GM08714 (cell line): ENCODE results near the gene DLG2.
"Not testable (repeated sequence)": the region's sequence is repeated elsewhere in the genome, so short reads cannot be mapped to it uniquely, and the experiment has no call there.

Experiments used
- H3K4me3 ChIP-seq: fragments of 200-500 bp; sonication (Bioruptor generic); 2 replicates; pipeline ENCODE4 v1.5.1; 2014; ENCODE audit warnings: mild to moderate bottlenecking, low read length, inconsistent platforms
- ZNF274 ChIP-seq: IDR thresholded peaks from 2 replicates; pipeline ENCODE4 v1.6.1; 2012; ENCODE audit warnings: mild to moderate bottlenecking, low read depth, low read length

DLG2 gene

DNA sequence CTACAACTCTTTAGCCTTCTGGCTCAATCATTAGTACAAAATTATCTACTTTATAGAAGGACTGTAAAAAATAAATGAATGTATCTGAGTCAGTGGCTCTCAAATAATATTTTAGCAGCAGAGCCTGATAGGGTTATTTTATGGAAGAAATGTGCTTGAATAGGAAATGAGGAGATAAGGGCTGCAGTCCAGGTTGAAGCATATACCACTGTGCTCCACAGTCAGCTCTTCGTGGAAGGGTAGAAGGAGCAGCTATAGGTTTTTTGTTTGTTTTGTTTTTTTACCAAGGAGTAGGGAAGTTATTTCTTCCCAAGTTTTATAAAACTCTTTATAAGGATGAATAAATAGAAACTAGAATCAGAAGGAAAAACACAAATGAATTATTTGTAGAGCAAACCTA lies 242.0 kb downstream of the DLG2 start:
- no peak for TF ChIP-seq ZNF274
- H3K4me3 ChIP-seq, result no peak overlapping the region

DNA sequence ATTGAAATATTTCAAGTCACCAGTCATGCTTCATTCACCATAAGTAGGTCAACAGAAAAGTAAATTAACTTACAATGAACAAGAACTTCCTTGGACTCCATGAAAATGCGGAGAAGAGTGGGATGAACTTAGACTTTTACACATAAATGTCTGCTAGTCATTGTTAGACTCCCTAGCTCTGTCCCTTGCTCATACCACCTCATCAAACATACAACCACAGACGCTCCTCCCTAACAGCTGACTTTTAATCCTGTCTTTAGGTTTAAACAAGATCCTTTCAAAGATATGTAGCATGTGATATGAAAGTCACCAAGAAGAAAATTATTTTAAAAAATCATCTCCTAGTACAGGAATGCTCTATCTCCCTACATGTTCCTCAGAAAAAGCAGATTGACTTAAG lies 248.1 kb downstream of the DLG2 start:
- H3K4me3 ChIP-seq, result no peak overlapping the region
- no peak for TF ChIP-seq ZNF274

DNA sequence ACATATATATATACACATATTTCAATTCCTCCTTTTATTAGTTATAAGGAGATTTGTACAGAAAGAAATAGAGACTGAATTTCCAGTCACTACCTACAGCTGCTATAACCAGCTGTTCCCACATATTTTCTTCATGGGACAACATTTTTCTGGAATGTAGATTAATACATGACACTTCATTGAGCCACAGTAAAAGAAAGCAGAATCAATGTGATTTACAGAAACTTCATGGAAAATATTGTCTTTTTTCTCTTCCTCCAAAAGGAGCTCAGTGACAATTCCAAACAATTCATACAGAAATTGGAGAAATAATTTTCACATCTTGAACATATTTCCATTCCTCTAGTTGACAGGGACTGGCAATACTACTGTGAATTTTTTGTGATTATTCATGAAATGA lies 249.2 kb downstream of the DLG2 start:
- TF ChIP-seq ZNF274, result no peak

DNA sequence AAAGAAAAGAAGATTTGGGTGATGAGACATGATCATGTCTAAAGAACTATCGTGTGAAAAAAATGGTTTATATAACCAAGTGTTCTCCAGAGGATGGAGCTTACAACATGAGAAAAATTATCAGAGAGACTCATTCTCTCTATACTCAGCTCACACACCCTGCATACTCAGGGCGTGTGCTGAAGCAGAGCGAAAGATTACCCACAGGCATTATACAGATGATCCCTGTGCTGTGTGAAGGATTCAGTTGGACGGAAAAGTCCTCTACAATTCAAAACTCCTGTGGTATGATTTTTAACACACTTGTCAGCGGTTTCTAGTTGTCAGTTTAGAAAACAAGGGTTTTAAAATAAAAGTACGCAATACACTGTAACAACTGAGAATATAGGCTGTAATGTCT lies 267.3 kb downstream of the DLG2 start:
- no peak for TF ChIP-seq ZNF274
- no peak overlapping the region for H3K4me3 ChIP-seq

More for the DNA sequence above, 249.2 kb downstream of the DLG2 start:
- H3K4me3 ChIP-seq, result no peak overlapping the region

DNA sequence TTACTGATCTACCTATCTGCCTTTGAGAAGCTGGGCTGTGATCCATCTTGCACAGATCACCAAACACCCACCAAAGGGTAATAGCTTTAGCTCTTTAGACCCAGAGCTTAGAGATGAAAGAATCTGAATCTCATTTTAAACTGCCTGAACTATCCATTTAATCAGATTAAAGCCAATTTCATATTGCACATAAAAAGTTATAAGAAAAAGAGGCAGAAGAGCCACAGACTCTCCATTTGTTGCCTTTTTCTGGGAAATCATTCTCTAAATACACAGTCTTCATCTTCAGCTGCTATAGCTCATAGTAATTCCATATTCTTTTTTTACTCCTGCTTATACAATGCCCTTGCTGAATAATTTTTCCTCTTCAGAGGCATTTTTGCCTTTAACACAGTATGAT lies 271.2 kb downstream of the DLG2 start:
- no peak overlapping the region for H3K4me3 ChIP-seq
- TF ChIP-seq ZNF274, result no peak

DNA sequence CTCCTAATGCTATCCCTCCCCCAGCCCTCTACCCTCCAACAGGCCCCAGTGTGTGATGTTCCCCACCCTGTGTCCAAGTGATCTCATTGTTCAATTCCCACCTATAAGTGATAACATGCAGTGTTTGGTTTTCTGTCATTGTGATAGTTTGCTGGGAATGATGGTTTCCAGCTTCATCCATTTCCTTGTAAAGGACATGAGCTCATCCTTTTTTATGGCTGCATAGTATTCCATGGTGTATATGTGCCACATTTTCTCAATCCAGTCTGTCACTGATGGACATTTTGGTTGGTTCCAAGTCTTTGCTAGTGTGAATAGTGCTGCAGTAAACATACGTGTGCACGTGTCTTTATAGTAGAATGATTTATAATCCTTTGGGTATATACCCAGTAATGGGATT lies 277.6 kb downstream of the DLG2 start:
- not testable (repeated sequence) for H3K4me3 ChIP-seq

DNA sequence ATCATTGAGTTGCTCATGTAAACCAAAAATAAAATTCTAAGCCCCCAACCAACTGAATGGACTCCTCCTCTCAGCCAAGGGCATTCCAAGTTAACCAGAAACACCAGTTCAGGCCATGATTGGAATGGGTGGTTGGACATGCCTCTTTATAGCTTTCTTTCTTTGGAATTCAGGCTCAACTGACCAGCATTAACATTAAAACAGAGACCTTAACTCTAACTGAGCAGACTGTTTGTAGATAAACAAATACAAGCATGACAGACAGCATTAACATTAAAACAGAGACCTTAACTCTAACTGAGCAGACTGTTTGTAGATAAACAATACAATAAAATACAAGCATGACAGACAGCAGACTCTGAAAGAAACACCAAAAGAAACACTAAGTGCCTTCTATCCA lies 278.2 kb downstream of the DLG2 start:
- no peak for TF ChIP-seq ZNF274
- H3K4me3 ChIP-seq, result no peak overlapping the region

DNA sequence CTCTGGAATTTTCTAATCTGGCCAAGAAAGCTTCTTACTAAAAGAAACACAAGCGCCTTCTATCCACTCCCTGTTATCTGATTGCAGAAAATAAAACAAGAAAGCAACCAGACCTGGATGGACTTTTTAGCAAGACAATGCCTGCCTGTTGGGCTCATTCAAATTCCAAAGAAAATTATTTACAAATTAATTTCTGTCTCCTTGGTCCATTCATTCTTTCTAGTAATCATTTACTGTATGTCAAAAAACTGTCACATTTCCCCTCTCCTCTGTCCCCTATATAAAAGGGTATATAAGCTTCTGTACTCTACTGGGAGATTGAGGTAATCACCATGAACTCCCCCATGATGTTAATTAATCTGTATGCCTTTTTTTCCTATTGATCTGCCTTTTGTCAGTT lies 279.9 kb downstream of the DLG2 start:
- no peak overlapping the region for H3K4me3 ChIP-seq
- TF ChIP-seq ZNF274, result no peak

DNA sequence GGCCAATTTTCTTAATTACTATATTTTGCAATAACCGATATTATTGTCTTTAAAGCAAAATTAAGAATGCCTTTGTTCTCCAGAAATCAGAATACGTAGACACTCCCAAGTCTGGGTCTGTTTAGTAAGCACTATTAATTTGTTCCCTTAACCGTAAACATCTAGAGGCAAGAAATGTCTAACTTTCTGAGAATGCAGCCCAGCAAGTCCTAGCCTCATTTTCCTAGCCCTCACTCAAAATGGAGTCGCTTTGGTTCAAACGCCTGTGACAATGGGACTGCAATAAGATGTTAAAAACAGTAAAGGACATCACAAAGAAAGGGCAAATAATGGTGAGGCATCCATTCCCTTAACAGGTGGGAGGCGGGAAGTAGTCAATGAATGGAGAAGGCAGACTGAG lies 280.7 kb downstream of the DLG2 start:
- no peak overlapping the region for H3K4me3 ChIP-seq
- TF ChIP-seq ZNF274, result no peak

DNA sequence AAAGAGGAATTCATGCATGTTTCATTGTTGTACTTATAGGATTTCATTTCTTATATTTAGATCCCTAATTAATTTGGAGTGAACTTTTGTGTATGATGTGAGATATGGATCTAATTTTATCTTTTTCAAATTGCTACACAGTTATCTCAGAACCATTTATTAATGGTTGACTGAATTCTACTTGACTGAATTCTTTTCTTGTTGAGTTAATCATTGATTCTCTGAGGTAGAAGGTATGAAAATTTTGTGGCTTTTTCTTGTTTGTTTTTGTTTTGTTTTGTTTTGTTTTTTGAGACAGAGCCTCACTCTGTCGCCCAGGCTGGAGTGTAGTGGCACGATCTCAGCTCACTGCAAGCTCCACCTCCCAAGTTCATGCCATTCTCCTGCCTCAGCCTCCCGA lies 286.3 kb downstream of the DLG2 start:
- H3K4me3 ChIP-seq, result not testable (repeated sequence)

DNA sequence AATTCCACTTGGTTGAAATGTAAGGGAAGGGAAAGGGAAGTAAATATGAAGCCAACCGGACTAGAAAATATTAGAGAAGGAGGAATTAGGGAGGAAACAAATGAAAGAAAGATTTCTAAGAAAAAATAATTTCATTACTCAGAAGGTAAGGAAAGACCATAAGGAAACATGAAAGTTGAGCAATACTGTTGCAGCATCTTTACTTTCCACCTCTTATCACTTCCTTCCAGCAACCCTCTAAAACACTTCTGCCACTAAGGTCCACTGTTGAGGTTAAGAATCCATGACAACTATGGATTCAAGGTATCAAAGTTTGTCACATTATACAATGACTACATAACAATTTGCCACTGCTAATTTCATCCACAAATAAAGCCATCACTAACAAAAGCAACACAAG lies 308.6 kb downstream of the DLG2 start:
- no peak overlapping the region for H3K4me3 ChIP-seq
- TF ChIP-seq ZNF274, result no peak

DNA sequence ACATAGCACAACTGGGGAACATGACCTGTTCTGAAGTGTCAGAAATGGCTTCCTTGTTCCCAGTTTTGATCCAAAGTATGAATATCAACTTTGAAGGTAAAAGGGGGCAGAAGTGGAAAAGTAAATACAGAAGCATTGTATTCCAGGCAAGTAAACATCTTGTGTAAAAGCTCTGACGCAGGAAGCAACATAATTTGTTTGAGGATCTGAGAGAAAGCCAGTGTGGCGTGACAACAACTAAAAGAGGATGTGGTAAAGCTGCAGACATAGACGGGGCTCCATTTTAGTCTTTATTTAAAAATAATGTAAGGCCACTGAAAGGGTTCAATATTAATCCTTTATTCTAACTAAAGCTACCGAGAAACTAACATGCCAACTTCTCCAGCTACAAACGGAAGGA lies 310.2 kb downstream of the DLG2 start:
- no peak for TF ChIP-seq ZNF274
- H3K4me3 ChIP-seq, result no peak overlapping the region

DNA sequence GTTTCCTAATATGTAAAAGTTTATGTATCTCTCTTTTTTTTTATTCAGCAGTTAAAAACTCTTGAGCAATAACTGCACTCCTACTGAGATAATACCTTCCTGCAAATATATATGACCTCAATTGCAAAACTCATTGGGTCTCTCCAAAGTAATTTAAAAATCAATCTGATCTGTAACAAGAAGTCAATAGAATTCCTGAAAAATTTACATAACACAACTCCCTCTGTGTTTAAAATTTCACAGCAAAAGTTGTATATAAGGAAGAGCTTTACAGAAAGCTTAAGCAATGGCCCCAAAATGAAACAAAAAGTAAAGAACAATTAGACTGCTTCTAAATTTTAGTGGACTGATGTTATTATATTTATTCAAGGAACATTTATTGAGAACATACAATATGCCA lies 313.4 kb downstream of the DLG2 start:
- TF ChIP-seq ZNF274, result no peak
- H3K4me3 ChIP-seq, result no peak overlapping the region

DNA sequence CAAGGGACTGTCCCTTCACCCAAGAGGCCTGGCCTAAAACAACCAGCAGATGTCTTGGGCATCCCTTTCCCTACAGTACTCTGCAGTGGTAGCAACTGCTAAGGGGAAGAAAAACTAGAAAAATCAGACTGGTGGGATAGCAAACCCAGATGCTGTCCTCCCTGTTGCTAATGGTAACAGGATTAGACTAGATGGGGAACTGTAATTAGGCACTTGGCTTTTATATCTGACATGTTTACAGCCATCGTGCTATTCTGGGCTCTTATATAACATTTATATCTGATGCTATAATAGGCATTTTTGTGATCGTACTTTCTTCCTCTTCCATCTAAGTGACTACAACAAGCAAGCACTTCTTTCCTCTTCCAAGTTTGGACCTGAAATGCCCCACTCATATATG lies 316.7 kb downstream of the DLG2 start:
- H3K4me3 ChIP-seq, result no peak overlapping the region
- no peak for TF ChIP-seq ZNF274

DNA sequence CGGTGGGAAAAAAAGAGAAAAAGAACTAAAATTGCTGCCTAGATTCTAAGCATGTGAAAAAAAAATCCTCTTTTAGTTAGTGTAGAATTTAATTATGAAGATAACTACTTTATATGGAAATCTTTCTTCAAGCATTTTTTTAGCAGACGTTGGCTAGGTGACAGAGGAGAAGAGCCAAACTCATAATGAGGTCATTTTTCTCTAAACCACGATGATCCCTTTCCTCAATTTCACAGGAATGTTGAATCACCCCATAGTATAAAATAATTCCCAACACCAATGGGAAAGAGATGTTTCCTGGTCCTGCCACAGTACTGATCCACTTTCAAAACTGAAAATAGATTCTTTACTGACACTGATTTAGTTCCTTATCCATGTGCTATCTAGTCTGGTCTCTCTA lies 319.8 kb downstream of the DLG2 start:
- no peak for TF ChIP-seq ZNF274

DNA sequence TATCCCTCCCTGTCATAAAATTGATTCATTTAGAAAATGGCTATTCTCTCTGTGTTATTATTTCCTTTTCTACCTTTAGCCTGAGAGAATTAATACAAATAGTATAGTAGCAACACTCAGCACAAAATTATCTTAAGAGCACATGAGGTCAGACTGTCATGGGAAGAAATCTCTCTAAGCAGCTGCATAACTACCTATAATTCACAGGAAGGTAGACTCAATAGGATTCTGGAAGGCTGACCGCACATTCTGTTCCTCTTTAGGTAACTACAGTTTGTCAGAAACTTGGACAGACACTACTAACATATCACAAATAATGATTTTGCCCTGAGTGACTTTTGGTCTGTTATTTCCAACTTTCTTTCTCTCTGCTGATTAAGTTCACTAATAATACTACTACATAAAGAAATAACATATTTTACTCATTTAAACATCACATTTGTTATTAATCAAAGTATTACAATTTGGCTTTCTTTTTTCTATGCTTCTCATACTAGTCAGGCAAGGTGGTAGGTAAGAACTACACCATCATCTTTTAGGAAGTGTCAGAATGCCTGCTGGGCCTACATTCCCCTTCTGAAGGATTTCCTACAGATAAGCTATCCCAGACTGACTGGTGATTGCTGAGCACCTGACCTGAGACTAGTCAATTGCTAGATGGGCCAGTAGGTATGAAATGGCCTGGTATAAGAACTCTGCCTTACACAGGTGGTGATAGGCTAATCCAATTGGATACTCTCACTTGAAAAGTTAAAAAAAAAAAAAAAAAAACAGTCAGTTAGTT lies 325.1 kb downstream of the DLG2 start:
- TF ChIP-seq ZNF274, result no peak
- no peak overlapping the region for H3K4me3 ChIP-seq

More for the DNA sequence above, 319.8 kb downstream of the DLG2 start:
- no peak overlapping the region for H3K4me3 ChIP-seq
